OCI-LY7 (cell line): Measurements from ENCODE around the gene EEIG2.

Source experiments
- CTCF ChIP-seq: fragments of 200-600 bp; sonication (generic); conservative IDR thresholded peaks from 2 replicates; pipeline ENCODE4 v1.5.1; 2014; ENCODE audit warnings: mild to moderate bottlenecking, antibody characterized with exemption, low read length, moderate library complexity, mixed read lengths
- EZH2phosphoT487 ChIP-seq: fragments of 200-600 bp; sonication (generic); IDR thresholded peaks from 2 replicates; pipeline ENCODE4 v1.6.1; 2018; ENCODE audit warnings: low read depth, borderline replicate concordance, mild to moderate bottlenecking, mixed run types, antibody characterized with exemption, low read length, moderate library complexity, mixed read lengths

GRCh38 chr1:108593448-108593847, 33.5 kb downstream of the EEIG2 start:
- TF ChIP-seq CTCF (no peak), EZH2phosphoT487 (no peak)
